OCI-LY3 (cell line): ENCODE data around the gene FAM72D.
"Not testable (repeated sequence)": the region's sequence is repeated elsewhere in the genome, so short reads cannot be mapped to it uniquely, and the experiment has no call there.

Experiments used
- H2AFZ ChIP-seq: fragments of 200-600, 300-600 bp; shearing (Covaris generic); 2 replicates; pipeline ENCODE4 v1.6.0; 2014; ENCODE audit warnings: antibody characterized with exemption, low read depth, low read length
- H3K27ac ChIP-seq: fragments of 200-600, 300-600 bp; sonication (generic); 2 replicates; pipeline ENCODE4 v1.5.1; 2014; ENCODE audit warnings: mild to moderate bottlenecking, low read length, moderate library complexity, mixed read lengths
- H3K27me3 ChIP-seq: fragments of 200-600, 300-600 bp; sonication (generic); 2 replicates; pipeline ENCODE4 v1.6.1; 2014; ENCODE audit warnings: low read depth, low read length, mixed read lengths
- H3K36me3 ChIP-seq: fragments of 200-600, 300-600 bp; sonication (generic); replicated peaks from 2 replicates; pipeline ENCODE3; 2014; ENCODE audit warnings: low read depth, low read length, mixed read lengths
- H3K4me1 ChIP-seq: fragments of 300-600, 200-600 bp; sonication (generic); 2 replicates; pipeline ENCODE4 v1.6.1; 2014; ENCODE audit warnings: low read length, mixed read lengths
- H3K4me2 ChIP-seq: fragments of 200-600, 300-600 bp; sonication (generic); 2 replicates; pipeline ENCODE4 v1.6.1; 2014; ENCODE audit warnings: low read length, mixed read lengths
- H3K4me3 ChIP-seq: fragments of 300-600, 200-600 bp; sonication (generic); 2 replicates; pipeline ENCODE4 v1.5.1; 2014; ENCODE audit warnings: antibody characterized with exemption, mild to moderate bottlenecking, low read length, moderate library complexity
- H3K79me2 ChIP-seq: fragments of 300-600, 200-600 bp; shearing (Covaris generic); 2 replicates; pipeline ENCODE4 v1.6.1; 2014; ENCODE audit warnings: mild to moderate bottlenecking, low read length, mixed read lengths
- H3K9ac ChIP-seq: fragments of 300-600, 200-600 bp; shearing (Covaris generic); 2 replicates; pipeline ENCODE4 v1.6.0; 2014; ENCODE audit warnings: mild to moderate bottlenecking, low read length, moderate library complexity
- H3K9me3 ChIP-seq: fragments of 200-600, 300-600 bp; shearing (Covaris generic); 2 replicates; pipeline ENCODE4 v1.6.1; 2014; ENCODE audit warnings: low read length, mixed read lengths; ENCODE audit not compliant: insufficient read depth
- H4K20me1 ChIP-seq: fragments of 200-600, 300-600 bp; sonication (generic); 2 replicates; pipeline ENCODE4 v1.6.1; 2016; ENCODE audit warnings: low read length, mixed read lengths; ENCODE audit not compliant: insufficient read depth

The FAM72D gene

GRCh38 chr1:145144264-145144913 lies 48.6 kb downstream of the FAM72D start:
- H3K4me3 ChIP-seq, H3K4me1 ChIP-seq, H3K36me3 ChIP-seq: not testable (repeated sequence)

GRCh38 chr1:145146308-145146707 lies 50.5 kb downstream of the FAM72D start:
- not testable (repeated sequence) for H3K4me1 ChIP-seq, H3K27me3 ChIP-seq, H3K27ac ChIP-seq, H3K36me3 ChIP-seq, H3K79me2 ChIP-seq, H4K20me1 ChIP-seq, H3K4me3 ChIP-seq, H3K9me3 ChIP-seq, H3K4me2 ChIP-seq, H2AFZ ChIP-seq, H3K9ac ChIP-seq

More at GRCh38 chr1:145144264-145144913, 48.6 kb downstream of the FAM72D start:
- not testable (repeated sequence) for H3K9me3 ChIP-seq, H3K27ac ChIP-seq, H4K20me1 ChIP-seq, H2AFZ ChIP-seq, H3K79me2 ChIP-seq, H3K4me2 ChIP-seq, H3K27me3 ChIP-seq, H3K9ac ChIP-seq

GRCh38 chr1:145147172-145147571 lies 51.4 kb downstream of the FAM72D start:
- H3K27ac ChIP-seq, H3K9ac ChIP-seq, H3K4me3 ChIP-seq, H3K36me3 ChIP-seq, H3K4me2 ChIP-seq, H4K20me1 ChIP-seq, H2AFZ ChIP-seq, H3K27me3 ChIP-seq, H3K9me3 ChIP-seq, H3K79me2 ChIP-seq, H3K4me1 ChIP-seq: not testable (repeated sequence)

GRCh38 chr1:145155421-145155820 lies 59.6 kb downstream of the FAM72D start:
- H3K27me3 ChIP-seq, H3K4me1 ChIP-seq, H2AFZ ChIP-seq, H3K79me2 ChIP-seq, H4K20me1 ChIP-seq, H3K9ac ChIP-seq, H3K36me3 ChIP-seq, H3K27ac ChIP-seq, H3K9me3 ChIP-seq: not testable (repeated sequence)
- Histone ChIP-seq H3K4me3 (peak overlapping the region; percentile 72), H3K4me2 (peak overlapping the region; percentile 65; the same call in 1 of the 2 replicates)

GRCh38 chr1:145155873-145156272 lies 60.1 kb downstream of the FAM72D start:
- Histone ChIP-seq H3K4me3 (peak overlapping the region; percentile 72), H3K4me2 (peak overlapping the region; percentile 65)
- H3K9ac ChIP-seq, H3K4me1 ChIP-seq, H4K20me1 ChIP-seq, H3K9me3 ChIP-seq, H3K36me3 ChIP-seq, H3K27ac ChIP-seq, H3K79me2 ChIP-seq, H3K27me3 ChIP-seq, H2AFZ ChIP-seq: not testable (repeated sequence)

- H3K4me1 ChIP-seq, H2AFZ ChIP-seq: not testable (repeated sequence)
Measured at GRCh38 chr1:145156891-145157610, 61.3 kb downstream of the FAM72D start.

GRCh38 chr1:145157715-145158114 lies 61.9 kb downstream of the FAM72D start:
- H3K4me3 ChIP-seq, H3K4me1 ChIP-seq, H4K20me1 ChIP-seq, H2AFZ ChIP-seq, H3K9ac ChIP-seq, H3K79me2 ChIP-seq, H3K36me3 ChIP-seq, H3K27me3 ChIP-seq, H3K4me2 ChIP-seq, H3K9me3 ChIP-seq, H3K27ac ChIP-seq: not testable (repeated sequence)

More at GRCh38 chr1:145156891-145157610, 61.3 kb downstream of the FAM72D start:
- not testable (repeated sequence) for H3K36me3 ChIP-seq, H3K9me3 ChIP-seq, H3K79me2 ChIP-seq, H3K27ac ChIP-seq, H4K20me1 ChIP-seq, H3K27me3 ChIP-seq
- peak overlapping the region; percentile 50; the same call in 1 of the 2 replicates for H3K9ac ChIP-seq
- peak overlapping the region; percentile 77 for H3K4me3 ChIP-seq
- H3K4me2 ChIP-seq, result peak overlapping the region; percentile 62

- not testable (repeated sequence) for H3K4me1 ChIP-seq, H3K27ac ChIP-seq, H3K27me3 ChIP-seq, H4K20me1 ChIP-seq, H2AFZ ChIP-seq, H3K36me3 ChIP-seq, H3K4me2 ChIP-seq, H3K4me3 ChIP-seq, H3K9me3 ChIP-seq, H3K79me2 ChIP-seq, H3K9ac ChIP-seq
Measured at GRCh38 chr1:145161046-145161752, 65.4 kb downstream of the FAM72D start.
